Astrocyte of the cerebellum (primary cell): ENCODE results near the gene MMP21.
A peak's percentile ranks its signal among the peaks of the same experiment; 100 is the strongest.

Source experiments
- DNase-seq: peaks from one replicate; pipeline ENCODE4 v3.0.0-alpha.2; 2011; ENCODE audit warnings: low read depth
- H3K4me3 ChIP-seq: 2 replicates; pipeline ENCODE4 v1.5.1; 2011; ENCODE audit warnings: mild to moderate bottlenecking, low read depth, low read length, moderate library complexity
- CTCF ChIP-seq: IDR thresholded peaks from 2 replicates; pipeline ENCODE4 v1.5.1; 2012; ENCODE audit warnings: low read length, low read depth, moderate library complexity, mild to moderate bottlenecking; ENCODE audit errors: missing control alignments
- in situ Hi-C: cut with HindIII; loops from 2 replicates; pipeline ENCODE4 v1.10.0; 2017; ENCODE audit warnings: low sequenced_read_pairs

The MMP21 gene

GRCh38 chr10:125756853-125757487, 18.7 kb downstream of the MMP21 start:
- in situ Hi-C loops = no loop called here

DNA sequence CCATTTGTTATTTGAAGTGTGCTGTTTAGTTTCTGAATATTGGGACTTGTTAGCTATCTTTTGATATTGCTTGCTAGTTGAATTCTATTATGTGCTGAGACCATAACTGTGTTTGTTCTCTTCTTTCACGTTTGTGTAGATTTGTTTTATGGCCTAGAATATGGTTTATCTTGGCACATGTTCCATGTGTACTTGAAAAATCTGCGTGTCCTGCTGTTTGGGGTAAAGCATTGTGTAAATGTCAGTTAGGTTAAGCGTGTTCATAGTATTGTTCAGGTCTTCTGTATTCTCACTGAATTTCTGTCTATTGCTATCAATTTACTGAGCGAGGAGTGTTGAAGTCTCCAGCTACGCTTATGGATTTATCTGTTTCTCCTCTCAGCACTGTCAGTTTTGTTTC, 19.4 kb downstream of the MMP21 start:
- DNase-seq = no peak
- no peak overlapping the region for H3K4me3 ChIP-seq
- no peak for TF ChIP-seq CTCF
- in situ Hi-C loops = no loop called here

More at GRCh38 chr10:125756853-125757487, 18.7 kb downstream of the MMP21 start:
- TF ChIP-seq CTCF = no peak
- no peak overlapping the region for H3K4me3 ChIP-seq
- no peak for DNase-seq

GRCh38 chr10:125747417-125747816, 28.2 kb downstream of the MMP21 start:
- TF ChIP-seq CTCF = no peak
- no peak overlapping the region for H3K4me3 ChIP-seq
- in situ Hi-C loops = no loop called here
- no peak for DNase-seq

DNA sequence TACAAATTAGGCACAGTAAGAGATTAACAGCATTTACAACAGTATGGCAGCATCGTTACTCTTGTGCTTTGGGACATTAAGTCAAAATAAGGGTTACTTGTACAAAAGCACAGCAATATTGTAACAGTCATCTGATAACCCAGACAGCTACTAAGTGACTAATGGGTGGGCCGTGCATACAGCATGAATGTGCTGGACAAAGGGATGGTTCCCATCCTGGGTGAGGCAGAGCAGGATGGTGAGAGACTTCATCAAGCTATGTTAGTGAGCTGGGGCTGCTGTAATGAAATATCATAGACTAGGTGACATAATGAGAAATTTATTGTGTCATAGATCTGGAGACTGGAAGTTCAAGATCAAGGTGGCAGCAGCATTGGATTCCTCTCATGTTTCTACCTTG, 30.7 kb downstream of the MMP21 start:
- in situ Hi-C loops = no loop called here
- TF ChIP-seq CTCF = no peak

DNA sequence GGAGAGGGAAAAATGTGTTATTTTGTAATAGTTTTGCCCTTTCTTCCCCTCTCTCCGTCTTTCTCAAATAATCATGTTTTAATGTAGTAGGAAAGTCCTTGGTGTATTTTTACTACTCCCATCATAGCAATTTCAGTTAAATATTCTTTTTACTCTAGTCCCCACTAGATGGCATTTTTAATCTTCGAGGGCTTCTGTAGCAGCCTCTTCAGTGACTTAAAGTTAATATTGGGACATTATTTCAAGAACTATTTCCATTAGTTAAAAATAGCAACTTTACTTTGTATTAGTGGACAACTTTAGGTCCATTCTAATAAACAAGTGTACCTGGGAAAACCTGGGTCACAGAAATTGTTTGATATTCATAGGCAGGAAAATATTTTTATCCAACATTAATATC, 33.2 kb downstream of the MMP21 start:
- DNase-seq = no peak
- no peak overlapping the region for H3K4me3 ChIP-seq
- TF ChIP-seq CTCF = peak; percentile 15
- in situ Hi-C loops = no loop called here

More for the DNA sequence above, 30.7 kb downstream of the MMP21 start:
- H3K4me3 ChIP-seq = no peak overlapping the region
- DNase-seq = no peak

- in situ Hi-C loops = no loop called here
- no peak overlapping the region for H3K4me3 ChIP-seq
- TF ChIP-seq CTCF = no peak
- no peak for DNase-seq
Measured at GRCh38 chr10:125739994-125740679, 35.5 kb downstream of the MMP21 start.
